ENCODE measurements around the gene PTBP1.
A peak's percentile ranks its signal among the peaks of the same experiment; 100 is the strongest.

Gene PTBP1

DNA sequence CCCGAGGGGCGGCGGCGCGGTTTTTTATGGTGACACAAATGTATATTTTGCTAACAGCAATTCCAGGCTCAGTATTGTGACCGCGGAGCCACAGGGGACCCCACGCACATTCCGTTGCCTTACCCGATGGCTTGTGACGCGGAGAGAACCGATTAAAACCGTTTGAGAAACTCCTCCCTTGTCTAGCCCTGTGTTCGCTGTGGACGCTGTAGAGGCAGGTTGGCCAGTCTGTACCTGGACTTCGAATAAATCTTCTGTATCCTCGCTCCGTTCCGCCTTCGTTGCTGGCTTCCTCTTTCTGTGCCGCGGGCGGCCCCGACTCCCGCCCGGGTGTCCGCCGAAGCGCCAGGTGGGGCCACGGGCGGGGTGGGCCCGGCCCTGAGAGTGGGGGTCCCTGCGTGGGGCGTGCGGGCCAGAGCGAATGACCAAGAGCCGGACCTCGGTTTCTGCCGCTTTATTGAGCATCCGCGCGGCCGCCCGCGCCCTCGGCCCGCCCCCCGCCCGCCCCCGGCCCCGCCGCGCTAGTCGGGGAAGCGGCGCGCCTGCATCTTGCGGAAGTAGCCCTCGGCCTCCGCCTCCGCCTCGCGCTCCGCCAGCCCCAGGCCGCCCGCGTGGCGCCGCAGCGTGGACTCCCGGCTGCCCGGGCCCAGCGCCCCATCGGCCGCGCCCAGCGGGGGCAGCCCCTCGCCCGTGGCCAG lies 14.9 kb downstream of the PTBP1 start:
- no peak overlapping the region for H3K4me3 ChIP-seq (ENCODE audit: low read depth, low read length)
- TF ChIP-seq, protein P1, sequence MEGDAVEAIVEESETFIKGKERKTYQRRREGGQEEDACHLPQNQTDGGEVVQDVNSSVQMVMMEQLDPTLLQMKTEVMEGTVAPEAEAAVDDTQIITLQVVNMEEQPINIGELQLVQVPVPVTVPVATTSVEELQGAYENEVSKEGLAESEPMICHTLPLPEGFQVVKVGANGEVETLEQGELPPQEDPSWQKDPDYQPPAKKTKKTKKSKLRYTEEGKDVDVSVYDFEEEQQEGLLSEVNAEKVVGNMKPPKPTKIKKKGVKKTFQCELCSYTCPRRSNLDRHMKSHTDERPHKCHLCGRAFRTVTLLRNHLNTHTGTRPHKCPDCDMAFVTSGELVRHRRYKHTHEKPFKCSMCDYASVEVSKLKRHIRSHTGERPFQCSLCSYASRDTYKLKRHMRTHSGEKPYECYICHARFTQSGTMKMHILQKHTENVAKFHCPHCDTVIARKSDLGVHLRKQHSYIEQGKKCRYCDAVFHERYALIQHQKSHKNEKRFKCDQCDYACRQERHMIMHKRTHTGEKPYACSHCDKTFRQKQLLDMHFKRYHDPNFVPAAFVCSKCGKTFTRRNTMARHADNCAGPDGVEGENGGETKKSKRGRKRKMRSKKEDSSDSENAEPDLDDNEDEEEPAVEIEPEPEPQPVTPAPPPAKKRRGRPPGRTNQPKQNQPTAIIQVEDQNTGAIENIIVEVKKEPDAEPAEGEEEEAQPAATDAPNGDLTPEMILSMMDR (IDR thresholded peaks at IDR 0.05; ENCODE audit: low read depth, low read length) = no peak
- no peak for TF ChIP-seq MYC (IDR thresholded peaks at IDR 0.05; ENCODE audit: low read depth, low read length)
- TF ChIP-seq MAX (IDR thresholded peaks at IDR 0.05; ENCODE audit: low read depth, low read length) = no peak
- DNase-seq (ENCODE audit: low read depth) = peak; percentile 48

- no peak for DNase-seq (ENCODE audit: low read depth)
- no peak for TF ChIP-seq MAX (IDR thresholded peaks at IDR 0.05; ENCODE audit: low read depth, low read length)
- no peak overlapping the region for H3K4me3 ChIP-seq (ENCODE audit: low read depth, low read length)
Observed at GRCh38 chr19:812747-813218, 15.5 kb downstream of the PTBP1 start.

GRCh38 chr19:813219-814151 lies 16.2 kb downstream of the PTBP1 start:
- TF ChIP-seq MAX (IDR thresholded peaks at IDR 0.05; ENCODE audit: low read depth, low read length) (no peak), MYC (IDR thresholded peaks at IDR 0.05; ENCODE audit: low read depth, low read length) (no peak), POLR2A (IDR thresholded peaks at IDR 0.05; ENCODE audit: extremely low read depth, insufficient read length) (no peak)
- TF ChIP-seq, protein P1 (IDR thresholded peaks at IDR 0.05; ENCODE audit: low read depth, low read length) = no peak

DNA sequence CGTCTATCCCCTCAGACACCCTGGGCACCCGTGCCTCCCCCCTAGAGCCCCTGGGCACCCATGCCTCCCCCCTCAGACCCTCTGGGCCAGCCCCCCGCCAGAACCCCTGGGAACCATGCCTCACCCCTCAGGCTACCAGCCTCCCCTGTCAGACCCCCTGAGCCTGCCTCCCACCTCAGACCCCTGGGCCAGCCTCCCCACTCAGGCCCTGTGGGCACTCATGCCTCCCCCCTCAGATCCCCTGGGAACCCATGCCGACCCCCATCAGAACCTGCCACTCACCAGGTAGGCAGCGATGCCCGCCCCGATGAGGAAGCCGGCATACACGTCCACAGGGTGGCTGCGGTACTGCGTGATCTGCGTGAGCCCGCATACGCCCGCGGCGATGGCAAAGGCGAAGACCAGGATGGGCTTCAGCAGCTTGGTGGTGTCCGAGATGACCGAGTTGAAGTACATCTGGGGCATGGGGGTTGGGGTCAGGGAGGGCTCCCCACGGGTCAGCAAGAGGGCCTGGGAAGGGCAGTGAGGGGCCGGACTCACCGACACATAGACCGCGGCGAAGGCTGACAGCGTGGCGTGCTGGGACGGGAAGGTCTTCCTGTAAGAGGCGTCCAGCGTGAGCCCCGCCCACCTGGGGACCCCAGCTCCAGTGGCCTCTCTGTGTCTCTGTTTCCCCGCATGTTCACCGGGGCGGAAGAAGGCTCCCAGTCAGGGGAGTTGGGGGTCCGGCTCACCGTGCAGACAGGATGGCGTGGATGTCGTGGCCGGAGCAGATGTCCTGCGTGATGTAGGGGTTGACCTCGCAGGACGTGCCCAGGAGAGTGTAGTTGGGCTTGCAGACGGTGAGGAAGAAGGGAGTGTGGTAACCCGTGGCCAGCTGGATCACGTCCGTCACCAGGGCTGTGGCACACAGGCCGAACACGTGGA lies 17.2 kb downstream of the PTBP1 start:
- H3K4me3 ChIP-seq (ENCODE audit: low read depth, low read length) = no peak overlapping the region
- no peak for TF ChIP-seq MAX (IDR thresholded peaks at IDR 0.05; ENCODE audit: low read depth, low read length)
- peak; percentile 6 for TF ChIP-seq POLR2A (IDR thresholded peaks at IDR 0.05; ENCODE audit: extremely low read depth, insufficient read length)
- peak; percentile 30 for DNase-seq (ENCODE audit: low read depth)

More at GRCh38 chr19:813219-814151, 16.2 kb downstream of the PTBP1 start:
- no peak for DNase-seq (ENCODE audit: low read depth)
- H3K4me3 ChIP-seq (ENCODE audit: low read depth, low read length) = no peak overlapping the region

DNA sequence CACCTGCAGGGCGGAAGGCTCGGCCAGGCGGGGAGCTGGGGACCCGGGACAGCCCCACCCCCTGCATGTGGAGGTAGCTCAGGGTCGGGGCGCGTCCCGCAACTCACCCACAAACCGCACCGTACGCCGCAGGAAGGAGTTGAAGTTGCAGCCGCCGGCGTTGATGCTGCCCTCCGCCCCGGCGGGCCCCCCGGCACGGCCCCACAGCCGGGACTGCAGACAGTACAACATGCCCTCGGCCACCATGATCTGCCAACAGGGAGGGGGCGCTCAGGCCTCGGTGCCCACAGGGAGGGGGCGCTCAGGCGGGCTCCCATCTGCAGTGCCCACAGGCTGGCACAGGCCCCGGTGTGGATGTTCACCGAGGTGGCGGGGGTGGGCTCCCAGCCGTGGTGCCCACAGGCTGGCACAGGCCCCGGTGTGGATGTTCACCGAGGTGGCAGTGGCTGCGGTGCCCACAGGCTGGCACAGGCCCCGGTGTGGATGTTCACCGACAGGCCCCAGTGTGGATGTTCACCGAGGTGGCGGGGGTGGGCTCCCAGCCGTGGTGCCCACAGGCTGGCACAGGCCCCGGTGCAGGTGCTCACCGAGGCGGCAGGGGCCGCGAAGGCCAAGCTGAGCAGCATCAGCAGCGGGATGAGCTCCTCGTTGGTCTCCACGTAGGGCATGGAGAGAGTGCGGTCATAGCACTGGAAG lies 18.0 kb downstream of the PTBP1 start:
- no peak overlapping the region for H3K4me3 ChIP-seq (ENCODE audit: low read depth, low read length)
- DNase-seq (ENCODE audit: low read depth) = no peak
- no peak for TF ChIP-seq POLR2A (IDR thresholded peaks at IDR 0.05; ENCODE audit: extremely low read depth, insufficient read length)
- TF ChIP-seq, protein P1 (IDR thresholded peaks at IDR 0.05; ENCODE audit: low read depth, low read length) = no peak
- TF ChIP-seq MAX (IDR thresholded peaks at IDR 0.05; ENCODE audit: low read depth, low read length) = no peak
- no peak for TF ChIP-seq MYC (IDR thresholded peaks at IDR 0.05; ENCODE audit: low read depth, low read length)
